Stimulated activated CD8-positive, alpha-beta memory T cell treated with anti-CD3 and anti-CD28 coated beads, Interleukin-4, amount 100 ng/mL, for 4 hours (primary cell): Measurements from ENCODE around the gene PHC2.
"Not testable (repeated sequence)": the region's sequence is repeated elsewhere in the genome, so short reads cannot be mapped to it uniquely, and the experiment has no call there.

Source experiments
- DNase-seq, 2 donors: peaks; one replicate each; pipeline ENCODE4 v3.0.0-alpha.2; 2020; ENCODE audit warnings: low read depth in 2 of 2, low spot score in 1 of 2

Gene PHC2

GRCh38 chr1:33297911-33298622, 132.8 kb downstream of the PHC2 start:
- DNase-seq: no peak

GRCh38 chr1:33296824-33297223, 134.1 kb downstream of the PHC2 start:
- DNase-seq: no peak

GRCh38 chr1:33296082-33296458, 134.8 kb downstream of the PHC2 start:
- no peak for DNase-seq

GRCh38 chr1:33295450-33296081, 135.3 kb downstream of the PHC2 start:
- DNase-seq: peak; percentile 71 to 80

GRCh38 chr1:33295023-33295422, 135.9 kb downstream of the PHC2 start:
- DNase-seq: no peak

- no peak for DNase-seq
Measured at GRCh38 chr1:33294071-33295010, 136.6 kb downstream of the PHC2 start.

- DNase-seq: no peak
Measured at GRCh38 chr1:33292726-33293340, 138.1 kb downstream of the PHC2 start.

GRCh38 chr1:33290615-33291014, 140.3 kb downstream of the PHC2 start:
- not testable (repeated sequence) for DNase-seq

GRCh38 chr1:33289858-33290154, 141.1 kb downstream of the PHC2 start:
- DNase-seq: no peak

- DNase-seq: no peak
Measured at GRCh38 chr1:33288976-33289857, 141.7 kb downstream of the PHC2 start.

- DNase-seq: no peak
Measured at GRCh38 chr1:33287317-33287716, 143.6 kb downstream of the PHC2 start.

- no peak for DNase-seq
Measured at GRCh38 chr1:33286451-33287185, 144.3 kb downstream of the PHC2 start.

- no peak for DNase-seq
Measured at GRCh38 chr1:33284049-33284448, 146.8 kb downstream of the PHC2 start.

- DNase-seq: no peak
Measured at GRCh38 chr1:33282791-33283190, 148.1 kb downstream of the PHC2 start.

GRCh38 chr1:33281554-33282303, 149.2 kb downstream of the PHC2 start:
- DNase-seq: no peak

- DNase-seq: no peak
Measured at GRCh38 chr1:33280091-33280661, 150.7 kb downstream of the PHC2 start.

GRCh38 chr1:33277488-33278084, 153.3 kb downstream of the PHC2 start:
- DNase-seq: no peak

- no peak for DNase-seq
Measured at GRCh38 chr1:33276573-33277298, 154.2 kb downstream of the PHC2 start.
